Body of pancreas (tissue), 4 donors: Measurements from ENCODE around the gene CAV1. TPM values are rescaled to one million over a fixed set of nuclear protein-coding genes. Genes with fewer than 3 reads are reported as not detected.

Source experiments
- ATAC-seq: fragments of 150-250 bp; one replicate; pipeline ENCODE4 v1.9.1; 2016
- DNase-seq, 4 donors: peaks; one replicate each; pipeline ENCODE4 v3.0.0-alpha.2; 2019
- H3K27ac ChIP-seq, 4 donors: fragments of 200-600 bp; sonication (generic); 1 replicate in 3 of 4; 2 replicates in 1 of 4; pipeline versions ENCODE4 v1.5.1 to v1.6.1; 2016 to 2019; ENCODE audit warnings: mild to moderate bottlenecking in 1 of 4, mixed read lengths in 1 of 4, moderate library complexity in 1 of 4
- H3K27me3 ChIP-seq, 2 donors: fragments of 200-600 bp; sonication (generic); one replicate each; pipeline ENCODE4 v1.6.0; 2016; ENCODE audit warnings: mild to moderate bottlenecking in 1 of 2
- H3K36me3 ChIP-seq, 2 donors: fragments of 200-600 bp; sonication (generic); replicated peaks in 1 of 2; 2 replicates each; pipeline ENCODE4 v1.5.1; 2016; ENCODE audit warnings: low read depth in 2 of 2; ENCODE audit not compliant: insufficient read depth in 1 of 2
- H3K4me1 ChIP-seq: fragments of 200-600 bp; sonication (generic); one replicate; pipeline ENCODE4 v1.6.0; 2016
- H3K4me3 ChIP-seq, 2 donors: fragments of 200-600 bp; sonication (generic); 1 replicate in 1 of 2; 2 replicates in 1 of 2; pipeline ENCODE4 v1.5.1; 2016 to 2019
- H3K9me3 ChIP-seq, 3 donors: fragments of 200-600 bp; sonication (generic); 1 replicate in 2 of 3; 2 replicates in 1 of 3; pipeline ENCODE4 v1.5.1; 2016
- POLR2A ChIP-seq, 3 donors: fragments of 450-650 bp; IDR thresholded peaks; one replicate each; pipeline ENCODE4 v1.6.1; 2016; ENCODE audit warnings: antibody characterized with exemption in 3 of 3, mild to moderate bottlenecking in 2 of 3
- WGBS, 2 donors: methylation state at CpG; one replicate each; pipeline ENCODE4 v1.1.5; 2017; 5-methylcytosine and 5-hydroxymethylcytosine counted together
- intact Hi-C: fragments of 100-400 bp; cut with DNase I; formaldehyde crosslinking; loops from one replicate; pipeline ENCODE4 v1.15.1; 2023
- total RNA-seq, 2 donors: library from RNA; depleted of rRNA; stranded (reverse); fragments of >200 nt; gene quantifications; one replicate each; pipeline ENCODE4 v1.1.0, GENCODE V29; 2016
- TF ChIP-seq, protein P1 (sequence below), 7 experiments: fragments of 450-650 bp in 4 of 7; fragments of 200-600 bp in 3 of 7; sonication (generic) in 3 of 7; IDR thresholded peaks; one replicate each; pipeline ENCODE4 v1.5.1; 2016 to 2019; ENCODE audit warnings: antibody characterized with exemption in 7 of 7

Gene CAV1
- total RNA-seq, 2 donors from 2014 or later = 28.5 to 32.6 TPM

DNA sequence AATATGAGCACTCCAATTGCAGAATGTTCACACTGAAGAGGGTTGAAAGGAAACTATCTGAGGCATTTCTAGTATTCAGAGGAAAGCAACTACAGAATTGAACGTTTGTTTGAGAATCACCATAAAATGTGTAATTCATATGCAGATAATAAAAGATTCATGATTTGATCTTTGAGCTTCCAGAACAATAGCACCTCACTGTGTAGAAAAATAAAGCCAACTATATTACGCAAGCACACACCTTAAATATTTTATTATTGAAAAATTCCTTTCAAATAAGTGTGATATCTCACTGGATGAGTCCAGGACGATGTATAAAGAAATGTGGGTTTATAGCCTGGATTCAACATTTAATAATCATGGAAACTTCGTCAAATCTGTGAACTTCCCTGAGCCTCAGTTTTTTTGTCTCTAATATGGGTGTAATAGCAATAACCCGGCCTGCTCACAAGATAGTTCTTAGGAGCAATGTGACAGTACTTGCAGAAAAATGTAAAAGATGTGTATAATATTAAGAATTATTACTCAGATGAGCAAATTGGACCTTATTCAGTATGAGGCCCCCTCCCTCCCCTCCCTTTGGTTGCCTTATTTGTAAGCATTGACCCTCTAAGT lies 36.8 kb upstream of the CAV1 start:
- Histone ChIP-seq H3K4me3 (no peak overlapping the region), H3K27me3 (no peaks in the 10 kb centered on the region), H3K27ac (no peak overlapping the region), H3K9me3 (no peaks in the 10 kb centered on the region), H3K4me1 (peaks cover under 1% of the 10 kb centered on the region), H3K36me3 (no peaks in the 10 kb centered on the region)
- intact Hi-C loops = no loop called here
- DNase-seq = no peak
- TF ChIP-seq POLR2A (IDR thresholded peaks at IDR 0.05) = no peak
- TF ChIP-seq, protein P1, sequence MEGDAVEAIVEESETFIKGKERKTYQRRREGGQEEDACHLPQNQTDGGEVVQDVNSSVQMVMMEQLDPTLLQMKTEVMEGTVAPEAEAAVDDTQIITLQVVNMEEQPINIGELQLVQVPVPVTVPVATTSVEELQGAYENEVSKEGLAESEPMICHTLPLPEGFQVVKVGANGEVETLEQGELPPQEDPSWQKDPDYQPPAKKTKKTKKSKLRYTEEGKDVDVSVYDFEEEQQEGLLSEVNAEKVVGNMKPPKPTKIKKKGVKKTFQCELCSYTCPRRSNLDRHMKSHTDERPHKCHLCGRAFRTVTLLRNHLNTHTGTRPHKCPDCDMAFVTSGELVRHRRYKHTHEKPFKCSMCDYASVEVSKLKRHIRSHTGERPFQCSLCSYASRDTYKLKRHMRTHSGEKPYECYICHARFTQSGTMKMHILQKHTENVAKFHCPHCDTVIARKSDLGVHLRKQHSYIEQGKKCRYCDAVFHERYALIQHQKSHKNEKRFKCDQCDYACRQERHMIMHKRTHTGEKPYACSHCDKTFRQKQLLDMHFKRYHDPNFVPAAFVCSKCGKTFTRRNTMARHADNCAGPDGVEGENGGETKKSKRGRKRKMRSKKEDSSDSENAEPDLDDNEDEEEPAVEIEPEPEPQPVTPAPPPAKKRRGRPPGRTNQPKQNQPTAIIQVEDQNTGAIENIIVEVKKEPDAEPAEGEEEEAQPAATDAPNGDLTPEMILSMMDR (IDR thresholded peaks at IDR 0.05) = no peak
- 70 to 77% methylated on average over 5 of the region's 5 CpGs for WGBS, 2 donors
- no peak for ATAC-seq

DNA sequence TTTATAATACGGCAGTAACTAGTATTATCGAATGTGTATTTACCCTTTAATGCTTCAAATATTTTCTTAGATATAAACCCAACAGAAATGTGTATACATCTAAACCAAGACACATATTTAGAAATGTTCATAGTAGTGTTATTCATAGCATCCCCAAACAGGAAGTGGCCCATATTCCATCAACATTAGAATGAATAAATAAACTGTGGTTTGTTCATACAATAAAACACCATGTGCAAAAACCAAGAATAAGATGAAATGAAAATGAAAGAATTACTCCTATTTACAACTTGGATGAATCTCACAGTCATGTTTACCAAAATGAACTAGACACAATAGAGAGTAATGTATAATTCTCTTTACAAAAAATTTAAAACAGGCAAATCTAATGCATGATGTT lies 34.5 kb upstream of the CAV1 start:
- ATAC-seq (no peak), DNase-seq (no peak)
- Histone ChIP-seq H3K9me3 (no peaks in the 10 kb centered on the region), H3K27me3 (no peaks in the 10 kb centered on the region), H3K27ac (no peak overlapping the region), H3K4me1 (peaks cover 4% of the 10 kb centered on the region), H3K4me3 (no peak overlapping the region), H3K36me3 (no peaks in the 10 kb centered on the region)
- intact Hi-C loops = no loop called here
- TF ChIP-seq, protein P1 (IDR thresholded peaks at IDR 0.05) = no peak
- TF ChIP-seq POLR2A (IDR thresholded peaks at IDR 0.05) = no peak
- WGBS, 2 donors = 49 to 81% methylated on average over 2 of the region's 2 CpGs

DNA sequence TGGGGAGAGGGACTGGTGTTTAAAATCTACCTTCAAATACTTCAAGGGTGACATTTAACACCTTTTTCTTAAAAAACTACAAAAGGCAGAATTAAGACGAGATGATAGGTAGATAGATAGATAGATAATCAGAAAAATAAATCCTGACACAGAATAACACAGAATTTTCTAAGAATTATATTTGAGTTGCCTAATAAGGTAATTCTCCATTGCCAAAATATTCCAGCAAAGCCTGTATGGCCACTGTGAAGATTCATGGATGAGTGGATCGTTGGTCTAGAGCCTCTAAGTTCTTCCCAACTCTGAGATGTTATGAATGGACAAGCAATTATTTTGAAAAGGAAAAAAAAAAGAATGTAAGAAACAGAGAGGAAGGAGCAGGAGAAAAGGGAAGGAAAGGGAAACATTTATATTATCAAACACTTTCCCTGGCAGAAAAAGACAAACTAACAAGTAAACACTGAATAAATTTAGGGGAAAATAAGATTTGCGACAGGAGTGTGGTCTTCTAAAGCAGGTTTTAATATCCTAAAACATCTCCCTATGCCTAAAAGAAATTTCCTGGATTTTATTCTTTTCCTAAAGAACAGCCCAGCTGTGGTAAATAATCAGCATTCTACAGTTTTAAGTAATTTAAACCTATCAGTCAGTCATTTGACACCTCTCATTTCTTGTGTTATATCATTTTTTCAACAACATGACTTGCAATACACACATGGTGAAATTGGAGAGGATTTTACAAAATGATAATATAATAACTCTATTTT lies 32.8 kb upstream of the CAV1 start:
- TF ChIP-seq, protein P1 (IDR thresholded peaks at IDR 0.05) = no peak
- TF ChIP-seq POLR2A (IDR thresholded peaks at IDR 0.05) = no peak
- intact Hi-C loops = no loop called here
- no peaks in the 10 kb centered on the region for H3K9me3 ChIP-seq
- no peak overlapping the region for H3K4me3 ChIP-seq
- no peak for DNase-seq
- 72 to 84% methylated on average over 3 of the region's 3 CpGs for WGBS, 2 donors
- H3K36me3 ChIP-seq = no peaks in the 10 kb centered on the region
- H3K27me3 ChIP-seq = no peaks in the 10 kb centered on the region
- peaks cover 4% of the 10 kb centered on the region for H3K4me1 ChIP-seq
- no peak overlapping the region for H3K27ac ChIP-seq
- no peak for ATAC-seq

- ATAC-seq (no peak), DNase-seq (no peak)
- no peaks in the 10 kb centered on the region for H3K9me3 ChIP-seq
- intact Hi-C loops = no loop called here
- 93 to 94% methylated on average over 3 of the region's 3 CpGs for WGBS, 2 donors
- peaks cover 4% of the 10 kb centered on the region for H3K4me1 ChIP-seq
- no peak overlapping the region for H3K27ac ChIP-seq
- no peaks in the 10 kb centered on the region for H3K27me3 ChIP-seq
- no peaks in the 10 kb centered on the region for H3K36me3 ChIP-seq
- no peak overlapping the region for H3K4me3 ChIP-seq
- TF ChIP-seq POLR2A (IDR thresholded peaks at IDR 0.05) = no peak
- TF ChIP-seq, protein P1 (IDR thresholded peaks at IDR 0.05) = no peak
Observed at GRCh38 chr7:116492654-116493109, 32.2 kb upstream of the CAV1 start.
